Psoas muscle (tissue), 8 donors: ENCODE data around the gene LRIG2. TPM values are rescaled to one million over a fixed set of nuclear protein-coding genes. Genes with fewer than 3 reads are reported as not detected.
"Not testable (repeated sequence)": the region's sequence is repeated elsewhere in the genome, so short reads cannot be mapped to it uniquely, and the experiment has no call there.

Experiments
- ATAC-seq, 4 donors: fragments of 200-7000 bp; cut with Tn5 transposase; one replicate each; pipeline ENCODE4 v1.9.1; 2020; ENCODE audit warnings: moderate library complexity in 3 of 4, mild to moderate bottlenecking in 2 of 4
- DNase-seq, 2 donors: peaks; one replicate each; pipeline ENCODE4 v3.0.0-alpha.2; 2020
- H3K27ac ChIP-seq: fragments of 200-600 bp; one replicate; pipeline ENCODE4 v1.8.0; 2022
- H3K27me3 ChIP-seq, 3 donors: fragments of 200-600 bp in 1 of 3; one replicate each; pipeline versions ENCODE4 v1.6.1 to v1.8.0; 2013 to 2022; ENCODE audit warnings: low read length in 2 of 3, mild to moderate bottlenecking in 2 of 3, moderate library complexity in 1 of 3; ENCODE audit not compliant: insufficient read depth in 3 of 3
- H3K36me3 ChIP-seq, 2 donors: fragments of 200-600 bp in 1 of 2; one replicate each; pipeline versions ENCODE4 v1.6.1 to v1.8.0; 2013 to 2022; ENCODE audit warnings: low read depth in 1 of 2, mild to moderate bottlenecking in 1 of 2, moderate library complexity in 1 of 2; ENCODE audit not compliant: insufficient read depth in 1 of 2
- H3K4me1 ChIP-seq: fragments of 200-600 bp; one replicate; pipeline ENCODE4 v1.8.0; 2022
- H3K4me3 ChIP-seq: fragments of 200-600 bp; one replicate; pipeline ENCODE4 v1.8.0; 2022; ENCODE audit warnings: mild to moderate bottlenecking
- H3K9me3 ChIP-seq: fragments of 200-600 bp; one replicate; pipeline ENCODE4 v1.8.0; 2022
- WGBS, 3 donors: extraction: QIAGEN DNeasy Blood & Tissue Kit; methylation state at CpG; one replicate each; pipeline versions ENCODE4 v1.1.6 to v1.1.7; 2013; 5-methylcytosine and 5-hydroxymethylcytosine counted together
- intact Hi-C, 2 donors: fragments of 100-400 bp; cut with DNase I; formaldehyde crosslinking; loops; one replicate each; pipeline versions ENCODE4 v1.11.0 to v1.14.2; 2022
- long read RNA-seq, 2 donors: library from polyadenylated mRNA; unstranded; transcript quantifications; one replicate each; pipeline ENCODE4 v2.0.0, GENCODE V29; 2021
- polyA plus RNA-seq, 3 donors: library from polyadenylated mRNA; stranded (reverse); fragments of 200-250 nt; gene quantifications; one replicate each; pipeline ENCODE4 v1.2.3, GENCODE V29; 2013
- total RNA-seq, 4 donors: library from RNA; stranded (reverse); fragmentation: NEBNext Ultra II Directional in 2 of 4; extraction: Animal tissue kit (Norgen Biotek cat#: 25700) in 2 of 4; gene quantifications; one replicate each; pipeline versions ENCODE4 v1.2.1 to v1.2.4, GENCODE V29; 2021 to 2023
- TF ChIP-seq, protein P1 (sequence below): fragments of 200-600 bp; IDR thresholded peaks from one replicate; pipeline ENCODE4 v1.8.0; 2022; ENCODE audit warnings: antibody characterized with exemption
- donor health status: healthy with polysubstance abuse.
- donor health status: DM: no; HTN: no; CAD: no; lungs with moderate emphysema.
- donor health status: Bipolar disorder and iron deficiency.
- donor health status: healthy.
- donor health status: DM: yes; HTN: yes; CAD: no.
- donor health status: DM: no; HTN: no; CAD: no.
- donor health status: DM: no; HTN: no; CAD: no.
- donor health status: DM: yes; HTN: yes; CAD: no.

LRIG2 gene
- total RNA-seq (1 to 10 TPM; 3.4 to 6.0 (median 5.0) TPM), polyA plus RNA-seq (1 to 10 TPM; 2.2 to 3.1 (median 3.1) TPM)
- long read RNA-seq, donor 1, full-length matches to known transcripts = 1 of 2 reads
- long read RNA-seq, donor 1, partial matches to known transcripts = 0 of 2 reads
- long read RNA-seq, donor 1, other reads (novel, unspliced or antisense) = 1 of 2 reads
- long read RNA-seq, donor 2, full-length matches to known transcripts = 2 of 6 reads
- long read RNA-seq, donor 2, partial matches to known transcripts = 2 of 6 reads
- long read RNA-seq, donor 2, other reads (novel, unspliced or antisense) = 2 of 6 reads

GRCh38 chr1:113072757-113073478, at the start of gene LRIG2:
Gene LRIG2, plus strand, starts transcription at chr1:113073198. Its CDS starts 209 bp downstream, at chr1:113073407.
- TF ChIP-seq, protein P1, sequence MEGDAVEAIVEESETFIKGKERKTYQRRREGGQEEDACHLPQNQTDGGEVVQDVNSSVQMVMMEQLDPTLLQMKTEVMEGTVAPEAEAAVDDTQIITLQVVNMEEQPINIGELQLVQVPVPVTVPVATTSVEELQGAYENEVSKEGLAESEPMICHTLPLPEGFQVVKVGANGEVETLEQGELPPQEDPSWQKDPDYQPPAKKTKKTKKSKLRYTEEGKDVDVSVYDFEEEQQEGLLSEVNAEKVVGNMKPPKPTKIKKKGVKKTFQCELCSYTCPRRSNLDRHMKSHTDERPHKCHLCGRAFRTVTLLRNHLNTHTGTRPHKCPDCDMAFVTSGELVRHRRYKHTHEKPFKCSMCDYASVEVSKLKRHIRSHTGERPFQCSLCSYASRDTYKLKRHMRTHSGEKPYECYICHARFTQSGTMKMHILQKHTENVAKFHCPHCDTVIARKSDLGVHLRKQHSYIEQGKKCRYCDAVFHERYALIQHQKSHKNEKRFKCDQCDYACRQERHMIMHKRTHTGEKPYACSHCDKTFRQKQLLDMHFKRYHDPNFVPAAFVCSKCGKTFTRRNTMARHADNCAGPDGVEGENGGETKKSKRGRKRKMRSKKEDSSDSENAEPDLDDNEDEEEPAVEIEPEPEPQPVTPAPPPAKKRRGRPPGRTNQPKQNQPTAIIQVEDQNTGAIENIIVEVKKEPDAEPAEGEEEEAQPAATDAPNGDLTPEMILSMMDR = peak; percentile 80
- DNase-seq (peak; percentile 99), ATAC-seq (peak; percentile 99 to 100 (median 100))
- H3K9me3 ChIP-seq = no peaks in the 10 kb centered on the region
- intact Hi-C loops = loop anchor here in 1 of 2 donors (2.0 to 10.0 kb wide), 3 partner anchors 116 to 458 kb away; partner anchors contain the start of genes CAPZA1, PPM1J, SLC16A1 and ST7L
- H3K27me3 ChIP-seq = no peaks in the 10 kb centered on the region
- peaks cover 0 to 9% of the 10 kb centered on the region in 2 donors for H3K36me3 ChIP-seq
- H3K27ac ChIP-seq = peak within 1 kb of the TSS; percentile 92
- H3K4me1 ChIP-seq = peaks cover 24% of the 10 kb centered on the region
- H3K4me3 ChIP-seq = peak within 1 kb of the TSS; percentile 98
- WGBS, 3 donors = 0% methylated on average over 47 to 49 of the region's 49 CpGs

GRCh38 chr1:113023316-113023715, 49.7 kb upstream of the LRIG2 start:
- 80 to 94% (median 90%) methylated on average over 4 of the region's 4 CpGs for WGBS, 3 donors

DNA sequence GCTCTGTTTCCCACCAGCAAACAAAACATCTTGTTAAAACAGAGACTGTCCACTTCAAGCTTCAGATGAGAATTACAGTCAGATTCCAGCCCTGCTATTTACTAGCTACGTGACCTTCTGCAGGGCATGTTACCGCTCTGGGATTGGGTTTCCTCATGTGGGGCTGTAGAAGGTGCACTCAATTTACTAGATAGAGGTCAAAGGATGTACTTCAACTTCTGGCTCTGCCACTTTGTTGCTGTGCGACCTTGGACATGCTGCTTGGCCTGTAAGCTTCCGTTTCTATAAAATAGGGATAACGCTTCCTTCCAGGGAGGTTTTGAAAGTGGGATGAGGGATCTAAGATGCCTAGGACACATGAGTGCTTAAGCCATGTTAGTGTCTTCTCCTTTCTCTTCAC, 46.0 kb upstream of the LRIG2 start:
- peak; percentile 60 to 77 (median 66) for ATAC-seq
- Histone ChIP-seq H3K27ac (no peak overlapping the region), H3K36me3 (no peaks in the 10 kb centered on the region), H3K9me3 (no peaks in the 10 kb centered on the region), H3K4me3 (no peak overlapping the region), H3K4me1 (peaks cover 8% of the 10 kb centered on the region), H3K27me3 (no peaks in the 10 kb centered on the region)
- 24 to 36% (median 35%) methylated on average over 5 of the region's 5 CpGs for WGBS, 3 donors
- no peak for DNase-seq
- TF ChIP-seq, protein P1 = no peak
- intact Hi-C loops = no loop called here

More at GRCh38 chr1:113023316-113023715, 49.7 kb upstream of the LRIG2 start:
- DNase-seq, H3K4me1 ChIP-seq, intact Hi-C loops, H3K36me3 ChIP-seq, H3K4me3 ChIP-seq, H3K27ac ChIP-seq, H3K9me3 ChIP-seq, ATAC-seq, H3K27me3 ChIP-seq: not testable (repeated sequence)

- intact Hi-C loops = no loop called here
These were observed 45.5 kb upstream of the LRIG2 start for GRCh38 chr1:113027449-113027848.

More at GRCh38 chr1:113027449-113027848, 45.5 kb upstream of the LRIG2 start:
- DNase-seq (no peak), ATAC-seq (peak in 1 of 4 donors; percentile 33)
- Histone ChIP-seq H3K9me3 (no peaks in the 10 kb centered on the region), H3K36me3 (no peaks in the 10 kb centered on the region), H3K27me3 (no peaks in the 10 kb centered on the region), H3K4me1 (peaks cover 8% of the 10 kb centered on the region), H3K27ac (no peak overlapping the region), H3K4me3 (no peak overlapping the region)
- TF ChIP-seq, protein P1 = no peak
